Mesothelial cell of epicardium (in vitro differentiated cells): ENCODE measurements around the gene PRDM15. TPM values are rescaled to one million over a fixed set of nuclear protein-coding genes. Genes with fewer than 3 reads are reported as not detected.

Source experiments
- DNase-seq, 2 experiments: peaks; one replicate each; pipeline ENCODE4 v3.0.0; 2021; ENCODE audit warnings: low spot score in 2 of 2; ENCODE audit not compliant: unreplicated experiment in 2 of 2
- H3K27ac Mint-ChIP-seq: 2 replicates; pipeline ENCODE4 v1.8.0; 2021; ENCODE audit warnings: mixed read lengths
- H3K27me3 Mint-ChIP-seq: 2 replicates; pipeline ENCODE4 v1.8.0; 2021; ENCODE audit warnings: low read depth, mixed read lengths
- H3K36me3 Mint-ChIP-seq: 2 replicates; pipeline ENCODE4 v1.8.0; 2021; ENCODE audit warnings: mixed read lengths
- H3K4me1 Mint-ChIP-seq: 2 replicates; pipeline ENCODE4 v1.8.0; 2021; ENCODE audit warnings: mixed read lengths
- H3K4me3 Mint-ChIP-seq: 2 replicates; pipeline ENCODE4 v1.8.0; 2021; ENCODE audit warnings: mild to moderate bottlenecking, moderate library complexity, mixed read lengths
- H3K9me3 Mint-ChIP-seq: 2 replicates; pipeline ENCODE4 v1.8.0; 2021; ENCODE audit warnings: mixed read lengths
- CTCF ChIP-seq: fragments of 200-600 bp; sonication (generic); IDR thresholded peaks from one replicate; pipeline ENCODE4 v1.5.0; 2021; ENCODE audit warnings: antibody characterized with exemption; ENCODE audit not compliant: unreplicated experiment
- total RNA-seq: library from RNA; stranded (reverse); gene quantifications from 3 replicates; pipeline ENCODE4 v1.2.1, GENCODE V29; 2021

Gene PRDM15
- total RNA-seq, 1 donor from 2014 or later: 12.0 TPM

GRCh38 chr21:41828884-41829360, 50.2 kb downstream of the PRDM15 start:
- no peaks in the 10 kb centered on the region for H3K27me3 Mint-ChIP-seq
- TF ChIP-seq CTCF: no peak
- no peak for DNase-seq
- no peaks in the 10 kb centered on the region for H3K36me3 Mint-ChIP-seq
- no peaks in the 10 kb centered on the region for H3K9me3 Mint-ChIP-seq
- no peaks in the 10 kb centered on the region for H3K4me1 Mint-ChIP-seq
- H3K4me3 Mint-ChIP-seq: no peak overlapping the region
- H3K27ac Mint-ChIP-seq: no peak overlapping the region

GRCh38 chr21:41827951-41828883, 50.9 kb downstream of the PRDM15 start:
- H3K4me1 Mint-ChIP-seq: no peaks in the 10 kb centered on the region
- DNase-seq: no peak
- no peak overlapping the region for H3K4me3 Mint-ChIP-seq
- no peaks in the 10 kb centered on the region for H3K27me3 Mint-ChIP-seq
- no peaks in the 10 kb centered on the region for H3K9me3 Mint-ChIP-seq
- no peak for TF ChIP-seq CTCF
- H3K36me3 Mint-ChIP-seq: no peaks in the 10 kb centered on the region
- H3K27ac Mint-ChIP-seq: no peak overlapping the region

- no peak overlapping the region for H3K27ac Mint-ChIP-seq
- H3K4me3 Mint-ChIP-seq: no peak overlapping the region
- no peak for DNase-seq
- H3K4me1 Mint-ChIP-seq: no peaks in the 10 kb centered on the region
- no peak for TF ChIP-seq CTCF
- no peaks in the 10 kb centered on the region for H3K9me3 Mint-ChIP-seq
- no peaks in the 10 kb centered on the region for H3K36me3 Mint-ChIP-seq
- H3K27me3 Mint-ChIP-seq: no peaks in the 10 kb centered on the region
Observed at GRCh38 chr21:41825881-41826280, 53.3 kb downstream of the PRDM15 start.

- Mint-ChIP-seq H3K36me3 (no peaks in the 10 kb centered on the region), H3K4me3 (no peak overlapping the region), H3K9me3 (no peaks in the 10 kb centered on the region), H3K27me3 (no peaks in the 10 kb centered on the region), H3K4me1 (no peaks in the 10 kb centered on the region), H3K27ac (no peak overlapping the region)
- DNase-seq: no peak
- TF ChIP-seq CTCF: no peak
Observed at GRCh38 chr21:41825216-41825615, 53.9 kb downstream of the PRDM15 start.

GRCh38 chr21:41824466-41825207, 54.5 kb downstream of the PRDM15 start:
- no peaks in the 10 kb centered on the region for H3K4me1 Mint-ChIP-seq
- H3K36me3 Mint-ChIP-seq: no peaks in the 10 kb centered on the region
- no peaks in the 10 kb centered on the region for H3K27me3 Mint-ChIP-seq
- TF ChIP-seq CTCF: no peak
- H3K27ac Mint-ChIP-seq: no peak overlapping the region
- H3K4me3 Mint-ChIP-seq: no peak overlapping the region
- H3K9me3 Mint-ChIP-seq: no peaks in the 10 kb centered on the region
- DNase-seq: no peak
